H9 (cell line): ENCODE data around the gene LPP. TPM values are rescaled to one million over a fixed set of nuclear protein-coding genes. Genes with fewer than 3 reads are reported as not detected.

Source experiments
- DNase-seq: peaks from one replicate; pipeline ENCODE4 v3.0.0-alpha.2; 2017
- H2AFZ ChIP-seq: one replicate; pipeline ENCODE4 v1.6.1; 2013; ENCODE audit warnings: mild to moderate bottlenecking, low read length, control low read depth, moderate library complexity
- H2AK5ac ChIP-seq: 2 replicates; pipeline ENCODE4 v1.6.1; 2013; ENCODE audit warnings: low read length, control low read depth, mixed read lengths; ENCODE audit not compliant: insufficient read length
- H2BK120ac ChIP-seq: one replicate; pipeline ENCODE4 v1.6.1; 2013; ENCODE audit warnings: low read depth, mild to moderate bottlenecking, low read length, control low read depth, inconsistent platforms; ENCODE audit not compliant: poor library complexity, severe bottlenecking
- H2BK12ac ChIP-seq: 2 replicates; pipeline ENCODE4 v1.6.1; 2013; ENCODE audit warnings: low read length, control low read depth, mixed read lengths, low read depth; ENCODE audit not compliant: insufficient read length
- H2BK15ac ChIP-seq: 2 replicates; pipeline ENCODE4 v1.6.1; 2013; ENCODE audit warnings: low read depth, low read length, control low read depth
- H2BK20ac ChIP-seq: one replicate; pipeline ENCODE4 v1.6.1; 2013; ENCODE audit warnings: low read depth, mild to moderate bottlenecking, low read length, control low read depth, inconsistent platforms; ENCODE audit not compliant: poor library complexity, severe bottlenecking
- H2BK5ac ChIP-seq: 2 replicates; pipeline ENCODE4 v1.6.1; 2013; ENCODE audit warnings: low read length, control low read depth, mixed read lengths; ENCODE audit not compliant: insufficient read length
- H3K14ac ChIP-seq: 2 replicates; pipeline ENCODE4 v1.6.1; 2013; ENCODE audit warnings: low read length, control low read depth; ENCODE audit not compliant: insufficient read depth
- H3K18ac ChIP-seq: 2 replicates; pipeline ENCODE4 v1.6.1; 2013; ENCODE audit warnings: low read depth, mild to moderate bottlenecking, mixed read lengths, low read length, control low read depth; ENCODE audit not compliant: insufficient read length
- H3K23ac ChIP-seq: 2 replicates; pipeline ENCODE4 v1.6.1; 2013; ENCODE audit warnings: low read length, control low read depth, mixed read lengths, low read depth; ENCODE audit not compliant: insufficient read length
- H3K23me2 ChIP-seq: 2 replicates; pipeline ENCODE4 v1.6.1; 2013; ENCODE audit warnings: low read depth, mild to moderate bottlenecking, mixed read lengths, low read length, control low read depth; ENCODE audit not compliant: insufficient read length, poor library complexity, severe bottlenecking
- H3K27ac ChIP-seq: 2 replicates; pipeline ENCODE4 v1.5.1; 2013; ENCODE audit warnings: low read length, control low read depth, mixed read lengths, low read depth; ENCODE audit not compliant: insufficient read length
- H3K27me3 ChIP-seq: 2 replicates; pipeline ENCODE4 v1.6.1; 2013; ENCODE audit warnings: low read length, control low read depth, inconsistent platforms; ENCODE audit not compliant: insufficient read depth
- H3K4ac ChIP-seq: 2 replicates; pipeline ENCODE4 v1.6.1; 2013; ENCODE audit warnings: low read depth, mild to moderate bottlenecking, control low read depth, inconsistent platforms, low read length, moderate library complexity
- H3K4me1 ChIP-seq: 2 replicates; pipeline ENCODE4 v1.6.1; 2013; ENCODE audit warnings: low read length, control low read depth, inconsistent platforms; ENCODE audit not compliant: insufficient read depth
- H3K4me2 ChIP-seq: 2 replicates; pipeline ENCODE4 v1.6.1; 2013; ENCODE audit warnings: low read length, control low read depth, mixed read lengths; ENCODE audit not compliant: insufficient read length, insufficient read depth
- H3K56ac ChIP-seq: 2 replicates; pipeline ENCODE4 v1.6.1; 2013; ENCODE audit warnings: low read depth, mild to moderate bottlenecking, mixed read lengths, low read length, control low read depth; ENCODE audit not compliant: insufficient read length
- H3K79me1 ChIP-seq: 2 replicates; pipeline ENCODE4 v1.6.1; 2013; ENCODE audit warnings: low read depth, mild to moderate bottlenecking, moderate library complexity, low read length, control low read depth, inconsistent platforms; ENCODE audit not compliant: insufficient read depth, poor library complexity, severe bottlenecking
- H3K79me2 ChIP-seq: 2 replicates; pipeline ENCODE4 v1.6.1; 2013; ENCODE audit warnings: low read length, control low read depth, inconsistent platforms; ENCODE audit not compliant: insufficient read depth
- H3K9ac ChIP-seq: 2 replicates; pipeline ENCODE4 v1.6.1; 2013; ENCODE audit warnings: low read length, control low read depth, mixed read lengths; ENCODE audit not compliant: insufficient read length; ENCODE audit errors: extremely low read depth
- H3K9me3 ChIP-seq: one replicate; pipeline ENCODE4 v1.6.1; 2013; ENCODE audit warnings: low read depth, low read length, inconsistent platforms; ENCODE audit not compliant: control insufficient read depth
- H3T11ph ChIP-seq: one replicate; pipeline ENCODE4 v1.6.1; 2013; ENCODE audit warnings: mild to moderate bottlenecking, low read length, control low read depth, inconsistent platforms
- H4K20me1 ChIP-seq: one replicate; pipeline ENCODE4 v1.6.1; 2013; ENCODE audit not compliant: control insufficient read depth, insufficient read length, insufficient read depth
- H4K5ac ChIP-seq: 2 replicates; pipeline ENCODE4 v1.6.1; 2013; ENCODE audit warnings: low read depth, mild to moderate bottlenecking, mixed read lengths, low read length, control low read depth; ENCODE audit not compliant: insufficient read length
- H4K8ac ChIP-seq: replicated peaks from 2 replicates; pipeline ENCODE4 v1.6.1; 2013; ENCODE audit warnings: low read length, control low read depth, mixed read lengths, low read depth; ENCODE audit not compliant: insufficient read length
- H4K91ac ChIP-seq: 2 replicates; pipeline ENCODE4 v1.6.1; 2013; ENCODE audit warnings: low read depth, mild to moderate bottlenecking, moderate library complexity, mixed read lengths, low read length, control low read depth; ENCODE audit not compliant: insufficient read length
- H3K27ac Mint-ChIP-seq, 3 experiments: 2 replicates in 2 of 3; 3 replicates in 1 of 3; pipeline ENCODE4 v1.8.0; 2020 to 2021; ENCODE audit warnings: mixed read lengths in 3 of 3, mild to moderate bottlenecking in 1 of 3, moderate library complexity in 1 of 3
- H3K27me3 Mint-ChIP-seq: 2 replicates; pipeline ENCODE4 v1.8.0; 2021; ENCODE audit warnings: low read depth, mild to moderate bottlenecking, moderate library complexity, mixed read lengths
- H3K36me3 Mint-ChIP-seq, 3 experiments: 2 replicates in 2 of 3; 3 replicates in 1 of 3; pipeline ENCODE4 v1.8.0; 2020 to 2021; ENCODE audit warnings: low read depth in 3 of 3, mixed read lengths in 3 of 3; ENCODE audit not compliant: insufficient read depth in 1 of 3
- H3K4me1 Mint-ChIP-seq, 2 experiments: 2 replicates each; pipeline ENCODE4 v1.8.0; 2020; ENCODE audit warnings: mixed read lengths in 2 of 2
- H3K4me3 Mint-ChIP-seq, 2 experiments: 2 replicates in 1 of 2; 3 replicates in 1 of 2; pipeline ENCODE4 v1.8.0; 2020 to 2021; ENCODE audit warnings: mild to moderate bottlenecking in 2 of 2, mixed read lengths in 2 of 2, moderate library complexity in 1 of 2
- H3K9me3 Mint-ChIP-seq, 2 experiments: 2 replicates in 1 of 2; 3 replicates in 1 of 2; pipeline ENCODE4 v1.8.0; 2020; ENCODE audit warnings: mild to moderate bottlenecking in 2 of 2, mixed read lengths in 2 of 2, moderate library complexity in 1 of 2
- CTCF ChIP-seq: fragments of 200-600 bp; sonication (generic); conservative IDR thresholded peaks from 3 replicates; pipeline ENCODE4 v1.8.0; 2021; ENCODE audit warnings: antibody characterized with exemption, mild to moderate bottlenecking
- WGBS: extraction: QIAGEN DNeasy Blood & Tissue Kit; methylation state at CpG from one replicate; pipeline ENCODE4 v1.1.7; 2013; ENCODE audit warnings: missing lambda C conversion rate, low lambda C conversion rate, mixed read lengths; ENCODE audit not compliant: insufficient read length; ENCODE audit errors: extremely low coverage; 5-methylcytosine and 5-hydroxymethylcytosine counted together
- total RNA-seq: library from RNA; stranded (reverse); gene quantifications from 2 replicates; pipeline ENCODE4 v1.2.1, GENCODE V29; 2021

LPP gene
- total RNA-seq, 1 experiment from 2014 or later, result 64.6 TPM

DNA sequence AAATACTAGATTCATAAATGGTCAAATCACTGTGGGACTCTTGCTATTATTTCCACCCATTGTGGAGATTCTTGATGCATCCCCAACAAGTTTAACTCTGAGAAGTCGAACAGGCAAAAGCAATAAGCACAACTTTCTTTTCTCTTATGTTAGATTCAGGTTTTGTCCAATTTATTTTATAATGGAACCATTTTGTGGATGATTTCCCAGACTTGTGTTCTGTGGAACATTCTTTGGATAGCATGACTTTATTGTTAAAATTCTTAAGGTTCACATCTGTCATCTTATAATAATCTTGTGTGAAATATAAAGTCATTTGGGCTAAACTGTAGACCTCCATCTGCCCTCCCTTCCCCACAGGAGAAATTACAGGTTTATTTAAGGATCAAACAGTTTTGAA lies 213.7 kb downstream of the LPP start:
- Mint-ChIP-seq H3K4me1 (peaks cover 23 to 26% of the 10 kb centered on the region in 2 experiments), H3K36me3 (no peaks in the 10 kb centered on the region; a peak in 1 of 7 replicates), H3K27ac (no peak overlapping the region), H3K4me3 (no peak overlapping the region), H3K27me3 (no peaks in the 10 kb centered on the region), H3K9me3 (no peaks in the 10 kb centered on the region)
- no peak overlapping the region for H4K91ac ChIP-seq
- H3K79me1 ChIP-seq, result no peaks in the 10 kb centered on the region
- WGBS, result no CpG with 5 or more reads among the region's 1 CpG
- H3K14ac ChIP-seq, result no peak overlapping the region
- no peak overlapping the region for H4K8ac ChIP-seq
- H4K5ac ChIP-seq, result no peak overlapping the region
- no peak overlapping the region for H2BK15ac ChIP-seq
- H3K9ac ChIP-seq, result no peak overlapping the region
- H3K56ac ChIP-seq, result no peak overlapping the region
- no peak for DNase-seq
- no peak overlapping the region for H3K23ac ChIP-seq
- H2BK120ac ChIP-seq, result no peak overlapping the region
- no peak overlapping the region for H3K18ac ChIP-seq
- no peak for TF ChIP-seq CTCF
- no peaks in the 10 kb centered on the region for H3K23me2 ChIP-seq
- no peak overlapping the region for H2AK5ac ChIP-seq
- H3K27me3 ChIP-seq, result no peaks in the 10 kb centered on the region
- H3T11ph ChIP-seq, result no peak overlapping the region
- H2AFZ ChIP-seq, result no peak overlapping the region
- no peaks in the 10 kb centered on the region for H4K20me1 ChIP-seq
- no peaks in the 10 kb centered on the region for H3K79me2 ChIP-seq
- no peak overlapping the region for H2BK20ac ChIP-seq
- H3K4me1 ChIP-seq, result no peaks in the 10 kb centered on the region; the same call in 1 of the 2 replicates
- H2BK12ac ChIP-seq, result no peak overlapping the region
- no peak overlapping the region for H3K4me2 ChIP-seq
- no peak overlapping the region for H3K27ac ChIP-seq
- no peaks in the 10 kb centered on the region for H3K9me3 ChIP-seq
- no peak overlapping the region for H3K4ac ChIP-seq
- no peak overlapping the region for H2BK5ac ChIP-seq
